GM12878 (cell line): ENCODE data around the gene SCYL1. TPM values are rescaled to one million over a fixed set of nuclear protein-coding genes. Genes with fewer than 3 reads are reported as not detected.

ENCODE experiments used
- BCLAF1 ChIP-seq: fragments of 450-650 bp; IDR thresholded peaks from 2 replicates; pipeline ENCODE4 v1.6.1; 2017; ENCODE audit warnings: antibody characterized with exemption, mild to moderate bottlenecking, moderate library complexity
- CHD2 ChIP-seq: IDR thresholded peaks from 2 replicates; pipeline ENCODE4 v1.6.1; 2011; ENCODE audit warnings: low read depth, low read length, improper control_type of control experiment, borderline replicate concordance
- CUX1 ChIP-seq: IDR thresholded peaks from 2 replicates; pipeline ENCODE4 v1.6.1; 2012; ENCODE audit warnings: improper control_type of control experiment, low read depth, low read length; ENCODE audit not compliant: insufficient replicate concordance
- E4F1 ChIP-seq: fragments of 450-650 bp; IDR thresholded peaks from 2 replicates; pipeline ENCODE4 v1.6.1; 2018; ENCODE audit warnings: borderline replicate concordance, mild to moderate bottlenecking; ENCODE audit not compliant: partially characterized antibody
- ETV6 ChIP-seq, 2 experiments: fragments of 450-650 bp in 1 of 2; IDR thresholded peaks in 1 of 2; conservative IDR thresholded peaks in 1 of 2; 2 replicates each; pipeline ENCODE4 v1.6.1; 2014; ENCODE audit warnings: antibody characterized with exemption in 1 of 2, borderline replicate concordance in 1 of 2, low read depth in 1 of 2, mild to moderate bottlenecking in 1 of 2, moderate library complexity in 1 of 2
- HDAC6 ChIP-seq: fragments of 200-600 bp; sonication (generic); IDR thresholded peaks from one replicate; pipeline ENCODE4 v1.8.0; 2017; ENCODE audit warnings: antibody characterized with exemption; ENCODE audit not compliant: unreplicated experiment
- HDGF ChIP-seq: fragments of 450-650 bp; IDR thresholded peaks from 2 replicates; pipeline ENCODE4 v1.6.1; 2016; ENCODE audit warnings: antibody characterized with exemption
- IRF5 ChIP-seq: fragments of 450-650 bp; IDR thresholded peaks from 2 replicates; pipeline ENCODE4 v1.6.1; 2017; ENCODE audit warnings: borderline replicate concordance
- KAT2A ChIP-seq: conservative IDR thresholded peaks from 2 replicates; pipeline ENCODE4 v1.6.1; 2011; ENCODE audit warnings: low read depth, low read length; ENCODE audit not compliant: control insufficient read depth
- MLLT1 ChIP-seq: fragments of 450-650 bp; IDR thresholded peaks from 2 replicates; pipeline ENCODE4 v1.6.1; 2016; ENCODE audit warnings: mild to moderate bottlenecking
- NFIC ChIP-seq: IDR thresholded peaks from 2 replicates; pipeline ENCODE4 v1.6.1; 2012; ENCODE audit warnings: low read depth, mild to moderate bottlenecking, inconsistent platforms, low read length, moderate library complexity
- SREBF1 ChIP-seq: IDR thresholded peaks from 2 replicates; pipeline ENCODE4 v1.6.1; 2012; ENCODE audit warnings: mild to moderate bottlenecking, low read length
- WRNIP1 ChIP-seq: IDR thresholded peaks from 2 replicates; pipeline ENCODE4 v1.6.1; 2011; ENCODE audit warnings: low read depth, low read length, improper control_type of control experiment, borderline replicate concordance
- YBX1 ChIP-seq: fragments of 450-650 bp; IDR thresholded peaks from 2 replicates; pipeline ENCODE4 v1.6.1; 2016; ENCODE audit warnings: antibody characterized with exemption
- ZNF274 ChIP-seq: IDR thresholded peaks from one replicate; pipeline ENCODE4 v1.8.0; 2011; ENCODE audit not compliant: insufficient read length, insufficient read depth
- polyA plus RNA-seq, 11 experiments: library from polyadenylated mRNA; depleted of rRNA in 4 of 11; unstranded in 6 of 11; stranded (reverse) in 5 of 11; fragments of >200 nt; fragmentation: Nextera tagmentation in 4 of 11; fragmentation: Illumina TruSeq in 1 of 11; extraction: Ambion mirVana in 4 of 11; extraction: Trizol in 1 of 11; gene quantifications; 1 replicate in 1 of 11; 2 replicates in 10 of 11; pipeline versions ENCODE4 v1.2.1 to v1.2.3, GENCODE V29; 2011 to 2016; ENCODE audit warnings: inconsistent platforms in 2 of 11, missing spikeins in 2 of 11, low read depth in 1 of 11
- total RNA-seq, 4 experiments: library from RNA; depleted of rRNA in 3 of 4; stranded (reverse); fragments of >200 nt in 3 of 4; fragmentation: Illumina TruSeq in 1 of 4; extraction: Trizol in 1 of 4; gene quantifications; 2 replicates each; pipeline versions ENCODE4 v1.2.1 to v1.2.3, GENCODE V29; 2013 to 2021

SCYL1 gene
- total and polyA plus RNA-seq, 10 of the 15 experiments (the other 5 are each of a cell fraction or from before 2014, with no cell fraction given), result 0.80 to 82.7 (median 51.2) TPM

GRCh38 chr11:65506772-65507505, 17.9 kb upstream of the SCYL1 start (continued):
- TF ChIP-seq E4F1 (peak; percentile 8), CHD2 (peak; percentile 80), ETV6 (conservative IDR thresholded peaks at IDR 0.05 in 1 of 2, IDR thresholded peaks at IDR 0.05 in 1 of 2; ENCODE audit: borderline replicate concordance in 1 of 2, low read depth in 1 of 2) (peak in 1 of 2 experiments; percentile 43; a peak in 1 of 4 replicates), KAT2A (no peak), BCLAF1 (0 out of 2 replicates have a peak, but pooled peaks have one; percentile 6), WRNIP1 (no peak), MLLT1 (peak; percentile 96), NFIC (peak; percentile 88), HDAC6 (peak; percentile 91), CUX1 (peak; percentile 55), SREBF1 (0 out of 2 replicates have a peak, but pooled peaks have one; percentile 37), YBX1 (no peak), HDGF (no peak), ZNF274 (no peak), IRF5 (no peak)
